ENCODE measurements around the gene RTL5.

- no peak for TF ChIP-seq CTCF (conservative IDR thresholded peaks at IDR 0.05; ENCODE audit: low read depth, low read length)
- no peak for TF ChIP-seq EZH2 (IDR thresholded peaks at IDR 0.05; ENCODE audit: borderline replicate concordance, low read depth, low read length, poor library complexity, severe bottlenecking)
Measured at GRCh38 chrX:72123471-72124185, 8.1 kb downstream of the RTL5 start.

All from A673 (cell line).